ENCODE data around the gene LELP1. TPM values are rescaled to one million over a fixed set of nuclear protein-coding genes. Genes with fewer than 3 reads are reported as not detected.

The LELP1 gene
- total RNA-seq, 1 experiment from 2014 or later = not detected

DNA sequence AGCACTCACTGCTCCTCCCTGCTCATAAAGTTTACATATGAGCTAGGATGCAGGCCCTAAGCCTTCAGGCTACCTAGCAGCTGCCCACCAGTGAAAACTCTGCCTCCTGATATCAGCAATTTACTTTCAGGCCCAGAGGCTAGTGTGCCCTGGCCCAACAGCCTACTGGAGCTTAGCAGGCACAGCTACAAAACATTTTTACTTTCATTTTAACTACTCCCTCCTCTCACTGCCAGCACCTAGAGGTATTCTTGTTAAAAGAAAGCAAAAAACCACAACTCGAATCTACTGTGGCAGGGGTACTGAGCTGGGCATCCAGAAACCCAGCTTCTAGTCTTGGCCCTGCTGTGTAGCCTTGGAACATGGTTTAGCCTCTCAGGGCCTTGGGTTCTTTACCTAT, 50.5 kb downstream of the LELP1 start:
- no peak for DNase-seq (ENCODE audit: low read depth)
- in situ Hi-C loops (cut with HindIII; ENCODE audit: low pct_unique_long_range_greater_than_20kb, low sequenced_read_pairs) = no loop called here

Other genes starting within 250 kb of the LELP1 start
- gene SPRR4, start 232.8 kb upstream of the LELP1 start, total RNA-seq (2014; rRNA removed; shearing (Covaris generic); ENCODE audit: low replicate concordance) = not detected in 2 replicates
- not detected in 2 replicates for gene SPRR1A, start 219.3 kb upstream of the LELP1 start, total RNA-seq (2014; rRNA removed; shearing (Covaris generic); ENCODE audit: low replicate concordance)
- gene SPRR3, start 201.7 kb upstream of the LELP1 start, total RNA-seq (2014; rRNA removed; shearing (Covaris generic); ENCODE audit: low replicate concordance) = not detected in 2 replicates
- not detected in 2 replicates for gene SPRR1B, start 172.2 kb upstream of the LELP1 start, total RNA-seq (2014; rRNA removed; shearing (Covaris generic); ENCODE audit: low replicate concordance)
- not detected in 2 replicates for gene SPRR2D, start 162.3 kb upstream of the LELP1 start, total RNA-seq (2014; rRNA removed; shearing (Covaris generic); ENCODE audit: low replicate concordance)
- not detected in 2 replicates for gene SPRR2A, start 145.9 kb upstream of the LELP1 start, total RNA-seq (2014; rRNA removed; shearing (Covaris generic); ENCODE audit: low replicate concordance)
- not detected in 2 replicates for gene SPRR2B, start 131.8 kb upstream of the LELP1 start, total RNA-seq (2014; rRNA removed; shearing (Covaris generic); ENCODE audit: low replicate concordance)
- gene SPRR2E, start 108.9 kb upstream of the LELP1 start, total RNA-seq (2014; rRNA removed; shearing (Covaris generic); ENCODE audit: low replicate concordance) = not detected in 2 replicates
- not detected in 2 replicates for gene SPRR2F, start 89.9 kb upstream of the LELP1 start, total RNA-seq (2014; rRNA removed; shearing (Covaris generic); ENCODE audit: low replicate concordance)
- not detected in 2 replicates for gene SPRR2G, start 52.5 kb upstream of the LELP1 start, total RNA-seq (2014; rRNA removed; shearing (Covaris generic); ENCODE audit: low replicate concordance)
- not detected in 2 replicates for gene PRR9, start 14.2 kb downstream of the LELP1 start, total RNA-seq (2014; rRNA removed; shearing (Covaris generic); ENCODE audit: low replicate concordance)
- gene LORICRIN, start 56.3 kb downstream of the LELP1 start, total RNA-seq (2014; rRNA removed; shearing (Covaris generic); ENCODE audit: low replicate concordance) = not detected in 2 replicates
- gene PGLYRP3, start 109.5 kb downstream of the LELP1 start, total RNA-seq (2014; rRNA removed; shearing (Covaris generic); ENCODE audit: low replicate concordance) = not detected in 2 replicates
- not detected in 2 replicates for gene PGLYRP4, start 145.4 kb downstream of the LELP1 start, total RNA-seq (2014; rRNA removed; shearing (Covaris generic); ENCODE audit: low replicate concordance)
- not detected in 2 replicates for gene S100A9, start 154.4 kb downstream of the LELP1 start, total RNA-seq (2014; rRNA removed; shearing (Covaris generic); ENCODE audit: low replicate concordance)
- not detected in 2 replicates for gene S100A12, start 172.2 kb downstream of the LELP1 start, total RNA-seq (2014; rRNA removed; shearing (Covaris generic); ENCODE audit: low replicate concordance)
- not detected in 2 replicates for gene S100A8, start 187.6 kb downstream of the LELP1 start, total RNA-seq (2014; rRNA removed; shearing (Covaris generic); ENCODE audit: low replicate concordance)
- gene S100A7A, start 213.1 kb downstream of the LELP1 start, total RNA-seq (2014; rRNA removed; shearing (Covaris generic); ENCODE audit: low replicate concordance) = not detected in 2 replicates

Measured in Caki2 (cell line).